Thymus (tissue), 11 donors: ENCODE measurements around the gene AJAP1. TPM values are rescaled to one million over a fixed set of nuclear protein-coding genes. Genes with fewer than 3 reads are reported as not detected.
A peak's percentile ranks its signal among the peaks of the same experiment; 100 is the strongest.

Source experiments
- DNase-seq, 9 donors: peaks; one replicate each; pipeline ENCODE4 v3.0.0-alpha.2; 2013; ENCODE audit warnings: low spot score in 9 of 9, low read depth in 6 of 9, missing footprints in 1 of 9
- H3K27ac ChIP-seq, 2 donors: one replicate each; pipeline ENCODE4 v1.5.1; 2013; ENCODE audit warnings: control low read depth in 1 of 2, low read depth in 1 of 2, low read length in 1 of 2, mild to moderate bottlenecking in 1 of 2, moderate library complexity in 1 of 2
- H3K27me3 ChIP-seq, 2 donors: one replicate each; pipeline ENCODE4 v1.5.1; 2013; ENCODE audit warnings: low read length in 1 of 2; ENCODE audit not compliant: control insufficient read depth in 2 of 2, insufficient read depth in 1 of 2
- H3K36me3 ChIP-seq, 2 donors: one replicate each; pipeline ENCODE4 v1.5.1; 2013; ENCODE audit warnings: low read length in 1 of 2, mild to moderate bottlenecking in 1 of 2, moderate library complexity in 1 of 2; ENCODE audit not compliant: control insufficient read depth in 2 of 2, insufficient read depth in 2 of 2
- H3K4me1 ChIP-seq, 2 donors: one replicate each; pipeline ENCODE4 v1.5.1; 2013; ENCODE audit warnings: low read length in 2 of 2; ENCODE audit not compliant: control insufficient read depth in 2 of 2, insufficient read depth in 2 of 2
- H3K4me3 ChIP-seq, 2 donors: one replicate each; pipeline ENCODE4 v1.5.1; 2013; ENCODE audit warnings: low read length in 2 of 2, control low read depth in 1 of 2, mild to moderate bottlenecking in 1 of 2
- H3K9me3 ChIP-seq, 2 donors: one replicate each; pipeline ENCODE4 v1.5.1; 2013; ENCODE audit warnings: low read length in 1 of 2, mild to moderate bottlenecking in 1 of 2; ENCODE audit not compliant: control insufficient read depth in 2 of 2, insufficient read depth in 1 of 2
- WGBS: extraction: QIAGEN DNeasy Blood & Tissue Kit; methylation state at CpG from one replicate; pipeline ENCODE4 v1.1.7; 2013; 5-methylcytosine and 5-hydroxymethylcytosine counted together
- polyA plus RNA-seq: library from polyadenylated mRNA; stranded (reverse); fragments of 200-250 nt; gene quantifications from one replicate; pipeline ENCODE4 v1.2.3, GENCODE V29; 2013
- total RNA-seq: library from RNA; stranded (reverse); fragments of 120-200 nt; gene quantifications from one replicate; pipeline ENCODE4 v1.2.4, GENCODE V29; 2013
- donor health status: healthy.

Gene AJAP1
- total and polyA plus RNA-seq, 2 donors: 0.09 to 0.16 TPM

GRCh38 chr1:4636644-4637380, 17.6 kb upstream of the AJAP1 start:
- DNase-seq: no peak
- no peaks in the 10 kb centered on the region for H3K9me3 ChIP-seq
- no peaks in the 10 kb centered on the region for H3K4me1 ChIP-seq
- WGBS: 93% methylated on average over 23 of the region's 23 CpGs
- H3K4me3 ChIP-seq: no peak overlapping the region
- no peaks in the 10 kb centered on the region for H3K36me3 ChIP-seq
- H3K27me3 ChIP-seq: peaks cover 3 to 6% of the 10 kb centered on the region in 2 donors
- no peak overlapping the region for H3K27ac ChIP-seq

GRCh38 chr1:4637616-4638344, 16.6 kb upstream of the AJAP1 start:
- Histone ChIP-seq H3K27ac (no peak overlapping the region), H3K27me3 (peaks cover 3 to 6% of the 10 kb centered on the region in 2 donors), H3K4me3 (no peak overlapping the region), H3K4me1 (no peaks in the 10 kb centered on the region), H3K36me3 (no peaks in the 10 kb centered on the region), H3K9me3 (no peaks in the 10 kb centered on the region)
- no peak for DNase-seq
- 61% methylated on average over 34 of the region's 34 CpGs for WGBS

GRCh38 chr1:4638345-4638729, 16.1 kb upstream of the AJAP1 start:
- H3K4me3 ChIP-seq: no peak overlapping the region
- H3K27me3 ChIP-seq: peaks cover 3 to 6% of the 10 kb centered on the region in 2 donors
- no peaks in the 10 kb centered on the region for H3K4me1 ChIP-seq
- H3K36me3 ChIP-seq: no peaks in the 10 kb centered on the region
- H3K27ac ChIP-seq: no peak overlapping the region
- no peaks in the 10 kb centered on the region for H3K9me3 ChIP-seq
- 33% methylated on average over 12 of the region's 12 CpGs for WGBS
- DNase-seq: no peak

GRCh38 chr1:4640931-4641330, 13.5 kb upstream of the AJAP1 start:
- H3K9me3 ChIP-seq: no peaks in the 10 kb centered on the region
- no peak overlapping the region for H3K27ac ChIP-seq
- H3K4me3 ChIP-seq: no peak overlapping the region
- peaks cover 3 to 6% of the 10 kb centered on the region in 2 donors for H3K27me3 ChIP-seq
- H3K4me1 ChIP-seq: no peaks in the 10 kb centered on the region
- WGBS: 89% methylated on average over 10 of the region's 10 CpGs
- no peaks in the 10 kb centered on the region for H3K36me3 ChIP-seq
- no peak for DNase-seq

- H3K27me3 ChIP-seq: peaks cover 5 to 8% of the 10 kb centered on the region in 2 donors
- no peak overlapping the region for H3K4me3 ChIP-seq
- WGBS: 97% methylated on average over 1 of the region's 1 CpG
- no peaks in the 10 kb centered on the region for H3K9me3 ChIP-seq
- no peak overlapping the region for H3K27ac ChIP-seq
- H3K36me3 ChIP-seq: no peaks in the 10 kb centered on the region
- no peaks in the 10 kb centered on the region for H3K4me1 ChIP-seq
- DNase-seq: no peak
Measured at GRCh38 chr1:4647391-4647790, 7.0 kb upstream of the AJAP1 start.

GRCh38 chr1:4648657-4649056, 5.8 kb upstream of the AJAP1 start:
- DNase-seq: no peak
- WGBS: 98% methylated on average over 2 of the region's 2 CpGs
- no peak overlapping the region for H3K27ac ChIP-seq
- H3K36me3 ChIP-seq: no peaks in the 10 kb centered on the region
- no peaks in the 10 kb centered on the region for H3K4me1 ChIP-seq
- no peaks in the 10 kb centered on the region for H3K9me3 ChIP-seq
- no peak overlapping the region for H3K4me3 ChIP-seq
- H3K27me3 ChIP-seq: peaks cover 16 to 21% of the 10 kb centered on the region in 2 donors

- Histone ChIP-seq H3K4me3 (no peak overlapping the region), H3K36me3 (no peaks in the 10 kb centered on the region), H3K4me1 (peaks cover 0 to 4% of the 10 kb centered on the region in 2 donors), H3K27ac (no peak overlapping the region), H3K9me3 (no peaks in the 10 kb centered on the region), H3K27me3 (peaks cover 33 to 35% of the 10 kb centered on the region in 2 donors)
- no peak for DNase-seq
- WGBS: 56% methylated on average over 8 of the region's 8 CpGs
Measured at GRCh38 chr1:4650481-4650880, 3.9 kb upstream of the AJAP1 start.

GRCh38 chr1:4650981-4651380, 3.4 kb upstream of the AJAP1 start:
- WGBS: 72% methylated on average over 8 of the region's 8 CpGs

GRCh38 chr1:4652631-4653327, 1.6 kb upstream of the AJAP1 start:
- 23% methylated on average over 31 of the region's 31 CpGs for WGBS
- H3K4me3 ChIP-seq: no peak overlapping the region
- H3K4me1 ChIP-seq: peaks cover 0 to 4% of the 10 kb centered on the region in 2 donors
- H3K9me3 ChIP-seq: peaks cover 0 to 4% of the 10 kb centered on the region in 2 donors
- no peaks in the 10 kb centered on the region for H3K36me3 ChIP-seq
- no peak overlapping the region for H3K27ac ChIP-seq
- H3K27me3 ChIP-seq: peaks cover 53 to 55% of the 10 kb centered on the region in 2 donors
- peak in 4 of 9 donors; percentile 18 to 29 (median 24) for DNase-seq

More at GRCh38 chr1:4650981-4651380, 3.4 kb upstream of the AJAP1 start:
- H3K4me1 ChIP-seq: peaks cover 0 to 4% of the 10 kb centered on the region in 2 donors
- H3K36me3 ChIP-seq: no peaks in the 10 kb centered on the region
- peaks cover 36 to 40% of the 10 kb centered on the region in 2 donors for H3K27me3 ChIP-seq
- H3K9me3 ChIP-seq: no peaks in the 10 kb centered on the region
- no peak overlapping the region for H3K4me3 ChIP-seq
- DNase-seq: no peak
- H3K27ac ChIP-seq: no peak overlapping the region
